Endothelial cell of umbilical vein (primary cell): ENCODE results near the gene PLA2G2D. TPM values are rescaled to one million over a fixed set of nuclear protein-coding genes. Genes with fewer than 3 reads are reported as not detected.

Experiments used
- BruUV-seq: library from RNA; stranded (reverse); fragments of 400-500 nt; replicated peaks from 2 replicates; lab custom pipeline; 2021; lab: Mats Ljungman, UMichigan
- CTCF ChIA-PET: fragments of 300-600, 350-600 bp; sonication (Branson Sonifier 250); formaldehyde crosslinking; loops from one replicate; lab custom pipeline; 2021; ENCODE audit warnings: antibody characterized with exemption, inconsistent platforms; lab: Charles Lee
- POLR2A ChIA-PET: fragments of 300-600, 350-600 bp; sonication (Branson Sonifier 250); formaldehyde crosslinking; loops from one replicate; lab custom pipeline; 2021; ENCODE audit warnings: antibody characterized with exemption, inconsistent platforms; lab: Charles Lee
- DNase-seq: peaks from one replicate; pipeline ENCODE4 v3.0.0-alpha.2; 2011; ENCODE audit warnings: low read depth, low spot score
- FAIRE-seq: peaks from 2 replicates; lab custom pipeline; 2011; peaks lifted over from hg19 to GRCh38; lab: Jason Lieb, UNC
- H2AFZ ChIP-seq: 2 replicates; pipeline ENCODE4 v1.6.0; 2012; ENCODE audit warnings: low read depth, low read length, control low read depth, inconsistent platforms
- H3K27ac ChIP-seq: 2 replicates; pipeline ENCODE4 v1.5.1; 2011; ENCODE audit warnings: low read depth, mild to moderate bottlenecking, control low read depth, low read length, moderate library complexity; ENCODE audit not compliant: insufficient read depth
- H3K27me3 ChIP-seq, 2 experiments: 2 replicates each; pipeline versions ENCODE4 v1.6.0 to v1.6.1; 2011; ENCODE audit warnings: low read length in 2 of 2, mixed read lengths in 1 of 2; ENCODE audit not compliant: control insufficient read depth in 2 of 2, insufficient read depth in 2 of 2
- H3K36me3 ChIP-seq, 2 experiments: 2 replicates in 1 of 2; 3 replicates in 1 of 2; pipeline ENCODE4 v1.5.1; 2011; ENCODE audit warnings: low read length in 2 of 2, mild to moderate bottlenecking in 1 of 2, moderate library complexity in 1 of 2; ENCODE audit not compliant: control insufficient read depth in 2 of 2, insufficient read depth in 2 of 2; ENCODE audit errors: extremely low read depth in 1 of 2
- H3K4me1 ChIP-seq: 3 replicates; pipeline ENCODE4 v1.5.1; 2011; ENCODE audit warnings: mild to moderate bottlenecking, low read length; ENCODE audit not compliant: control insufficient read depth, insufficient read depth; ENCODE audit errors: extremely low read depth
- H3K4me2 ChIP-seq: 2 replicates; pipeline ENCODE4 v1.6.1; 2011; ENCODE audit warnings: low read length, control low read depth, mixed read lengths; ENCODE audit not compliant: insufficient read depth
- H3K4me3 ChIP-seq, 3 experiments: fragments of 200-600 bp in 1 of 3; sonication (generic), shearing (Covaris generic) in 1 of 3; replicated peaks in 1 of 3; 2 replicates each; pipeline ENCODE4 v1.5.1; 2011 to 2016; ENCODE audit warnings: control low read depth in 3 of 3, low read length in 3 of 3, mild to moderate bottlenecking in 2 of 3, inconsistent platforms in 1 of 3, low read depth in 1 of 3, moderate library complexity in 1 of 3; ENCODE audit not compliant: insufficient read depth in 1 of 3
- H3K79me2 ChIP-seq: 2 replicates; pipeline ENCODE4 v1.6.0; 2012; ENCODE audit warnings: low read length, inconsistent platforms; ENCODE audit not compliant: control insufficient read depth, insufficient read depth
- H3K9ac ChIP-seq: replicated peaks from 2 replicates; pipeline ENCODE3; 2011; ENCODE audit warnings: low read length, control low read depth; ENCODE audit not compliant: insufficient read depth; ENCODE audit errors: extremely low read depth
- H3K9me1 ChIP-seq: replicated peaks from 3 replicates; pipeline ENCODE4 v1.6.0; 2011; ENCODE audit warnings: mild to moderate bottlenecking, low read length; ENCODE audit not compliant: control insufficient read depth, insufficient read depth; ENCODE audit errors: extremely low read depth
- H3K9me3 ChIP-seq: replicated peaks from 2 replicates; pipeline ENCODE4 v1.5.1; 2012; ENCODE audit warnings: low read length, inconsistent platforms; ENCODE audit not compliant: control insufficient read depth, insufficient read depth
- H4K20me1 ChIP-seq: replicated peaks from 2 replicates; pipeline ENCODE3; 2011; ENCODE audit warnings: mild to moderate bottlenecking, low read length; ENCODE audit not compliant: control insufficient read depth, insufficient read depth; ENCODE audit errors: extremely low read depth
- CTCF ChIP-seq, 2 donors: IDR thresholded peaks; 1 replicate in 1 of 2; 2 replicates in 1 of 2; pipeline ENCODE4 v1.5.1; 2011; ENCODE audit warnings: low read length in 2 of 2, mild to moderate bottlenecking in 2 of 2, moderate library complexity in 2 of 2, control low read depth in 1 of 2, inconsistent platforms in 1 of 2, low read depth in 1 of 2; ENCODE audit not compliant: insufficient read depth in 1 of 2; ENCODE audit errors: extremely low read depth in 1 of 2
- EZH2 ChIP-seq: IDR thresholded peaks from 2 replicates; pipeline ENCODE4 v1.6.1; 2012; ENCODE audit warnings: borderline replicate concordance, low read depth, mild to moderate bottlenecking, moderate library complexity, low read length, inconsistent platforms; ENCODE audit not compliant: severe bottlenecking
- FOS ChIP-seq: IDR thresholded peaks from 2 replicates; pipeline ENCODE4 v1.6.1; 2011; ENCODE audit warnings: mild to moderate bottlenecking, low read length, moderate library complexity, borderline replicate concordance; ENCODE audit not compliant: insufficient read depth
- GATA2 ChIP-seq: IDR thresholded peaks from 2 replicates; pipeline ENCODE4 v1.7.0; 2011; ENCODE audit warnings: low read depth, mild to moderate bottlenecking, moderate library complexity, mixed read lengths, low read length; ENCODE audit not compliant: insufficient read length, insufficient read depth
- JUN ChIP-seq: IDR thresholded peaks from 2 replicates; pipeline ENCODE4 v1.6.1; 2011; ENCODE audit warnings: borderline replicate concordance, low read depth; ENCODE audit not compliant: insufficient read length, insufficient read depth
- MYC ChIP-seq: IDR thresholded peaks from one replicate; pipeline ENCODE4 v1.6.1; 2011; ENCODE audit warnings: mild to moderate bottlenecking, low read depth, low read length
- POLR2A ChIP-seq: IDR thresholded peaks from 2 replicates; pipeline ENCODE4 v1.6.1; 2012; ENCODE audit warnings: low read depth, mild to moderate bottlenecking, control low read depth, low read length
- POLR2AphosphoS5 ChIP-seq: IDR thresholded peaks from 2 replicates; pipeline ENCODE4 v1.6.1; 2012; ENCODE audit warnings: low read depth, mild to moderate bottlenecking, control low read depth, low read length, moderate library complexity; ENCODE audit not compliant: insufficient read depth
- dilution Hi-C: fragments of 300-500 bp; cut with MboI; formaldehyde crosslinking; loops from one replicate; pipeline ENCODE4 v1.15.0; 2019; ENCODE audit warnings: low sequenced_read_pairs; ENCODE audit not compliant: extremely low pct_ligation_motif_present
- intact Hi-C: fragments of 100-400 bp; cut with micrococcal nuclease; formaldehyde crosslinking; loops from one replicate; pipeline ENCODE4 v1.10.0; 2022
- polyA plus RNA-seq, 4 experiments: library from polyadenylated mRNA; depleted of rRNA in 3 of 4; stranded (reverse) in 3 of 4; unstranded in 1 of 4; fragments of >200 nt; gene quantifications; 2 replicates each; pipeline versions ENCODE4 v1.2.1 to v1.2.3, GENCODE V29; 2011 to 2012; ENCODE audit warnings: missing spikeins in 1 of 4
- total RNA-seq: library from RNA; stranded (reverse); gene quantifications from 2 replicates; pipeline ENCODE4 v1.2.3, GENCODE V29; 2021
- TF ChIP-seq, protein P1 (sequence below): IDR thresholded peaks from 2 replicates; pipeline ENCODE4 v1.6.1; 2011; ENCODE audit not compliant: insufficient read depth, insufficient read length

Gene PLA2G2D
- total and polyA plus RNA-seq, 2 donors (not counting 3 experiments of a cell fraction or from before 2014, with no cell fraction given): not detected

GRCh38 chr1:20076710-20077461, 42.5 kb downstream of the PLA2G2D start:
- Histone ChIP-seq H3K4me2 (no peak overlapping the region), H4K20me1 (no peaks in the 10 kb centered on the region), H3K36me3 (no peaks in the 10 kb centered on the region), H3K79me2 (no peaks in the 10 kb centered on the region), H3K9ac (no peak overlapping the region), H3K9me1 (no peaks in the 10 kb centered on the region), H3K4me1 (peaks cover 6% of the 10 kb centered on the region), H3K27ac (no peak overlapping the region), H3K4me3 (no peak overlapping the region), H2AFZ (no peak overlapping the region), H3K9me3 (no peaks in the 10 kb centered on the region), H3K27me3 (no peaks in the 10 kb centered on the region)
- dilution Hi-C loops: no loop called here
- BruUV-seq: no TSS peak
- no peak for FAIRE-seq
- POLR2A ChIA-PET: no interaction called here
- CTCF ChIA-PET: no interaction called here
- TF ChIP-seq POLR2AphosphoS5 (no peak), GATA2 (no peak), MYC (no peak), JUN (no peak), FOS (no peak), EZH2 (no peak), POLR2A (no peak), CTCF (IDR thresholded peaks at IDR 0.05; ENCODE audit: extremely low read depth in 1 of 2, insufficient read depth in 1 of 2, low read depth in 1 of 2, low read length in 2 of 2) (no peak)
- TF ChIP-seq, protein P1, sequence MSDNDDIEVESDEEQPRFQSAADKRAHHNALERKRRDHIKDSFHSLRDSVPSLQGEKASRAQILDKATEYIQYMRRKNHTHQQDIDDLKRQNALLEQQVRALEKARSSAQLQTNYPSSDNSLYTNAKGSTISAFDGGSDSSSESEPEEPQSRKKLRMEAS: no peak
- intact Hi-C loops: no loop called here
- DNase-seq: no peak
